Spleen (tissue), 11 donors: ENCODE results near the gene DLG2. TPM values are rescaled to one million over a fixed set of nuclear protein-coding genes. Genes with fewer than 3 reads are reported as not detected.

ENCODE experiments used
- DNase-seq: peaks from one replicate; pipeline ENCODE4 v3.0.0-alpha.2; 2020
- H3K27ac ChIP-seq, 8 donors: fragments of 200-600 bp; sonication (generic) in 7 of 8; 1 replicate in 4 of 8; 2 replicates in 4 of 8; pipeline versions ENCODE4 v1.5.0 to v1.8.0; 2016 to 2021; ENCODE audit warnings: inconsistent platforms in 4 of 8, mild to moderate bottlenecking in 4 of 8, moderate library complexity in 1 of 8
- H3K27me3 ChIP-seq, 7 donors: fragments of 200-600 bp; sonication (generic) in 6 of 7; replicated peaks in 1 of 7; 1 replicate in 4 of 7; 2 replicates in 3 of 7; pipeline versions ENCODE4 v1.5.0 to v1.8.0; 2016 to 2021; ENCODE audit warnings: inconsistent platforms in 3 of 7, mild to moderate bottlenecking in 1 of 7
- H3K36me3 ChIP-seq, 6 donors: fragments of 200-600 bp; sonication (generic) in 5 of 6; 1 replicate in 4 of 6; 2 replicates in 2 of 6; pipeline versions ENCODE4 v1.5.0 to v1.8.0; 2016 to 2021; ENCODE audit warnings: inconsistent platforms in 2 of 6
- H3K4me1 ChIP-seq, 6 donors: fragments of 200-600 bp; sonication (generic) in 5 of 6; 1 replicate in 3 of 6; 2 replicates in 3 of 6; pipeline versions ENCODE4 v1.5.0 to v1.8.0; 2016 to 2021; ENCODE audit warnings: inconsistent platforms in 3 of 6
- H3K4me3 ChIP-seq, 8 donors: fragments of 200-600 bp; sonication (generic) in 7 of 8; 1 replicate in 4 of 8; 2 replicates in 4 of 8; pipeline versions ENCODE4 v1.5.0 to v1.8.0; 2016 to 2021; ENCODE audit warnings: inconsistent platforms in 4 of 8, mild to moderate bottlenecking in 4 of 8, moderate library complexity in 2 of 8
- H3K9me3 ChIP-seq, 8 donors: fragments of 200-600 bp; sonication (generic) in 7 of 8; 1 replicate in 4 of 8; 2 replicates in 4 of 8; pipeline versions ENCODE4 v1.5.0 to v1.8.0; 2016 to 2021; ENCODE audit warnings: inconsistent platforms in 4 of 8
- POLR2A ChIP-seq, 3 donors: fragments of 450-650 bp; IDR thresholded peaks; one replicate each; pipeline ENCODE4 v1.5.1; 2017; ENCODE audit warnings: antibody characterized with exemption in 3 of 3, mild to moderate bottlenecking in 1 of 3
- POLR2AphosphoS5 ChIP-seq, 3 donors: sonication (generic); formaldehyde crosslinking; IDR thresholded peaks; one replicate each; pipeline ENCODE4 v1.5.1; 2017; ENCODE audit warnings: antibody characterized with exemption in 3 of 3
- WGBS, 5 donors: extraction: QIAGEN DNeasy Blood & Tissue Kit in 3 of 5; methylation state at CpG; one replicate each; pipeline versions ENCODE4 v1.1.5 to v1.1.7; 2013 to 2018; 5-methylcytosine and 5-hydroxymethylcytosine counted together
- intact Hi-C: fragments of 100-400 bp; cut with DNase I; formaldehyde crosslinking; loops from one replicate; pipeline ENCODE4 v1.15.0; 2023; ENCODE audit warnings: low total_unique reads
- polyA plus RNA-seq, 3 donors: library from polyadenylated mRNA; stranded (reverse); fragments of 200-250 nt; gene quantifications; one replicate each; pipeline ENCODE4 v1.2.1, GENCODE V29; 2013
- total RNA-seq, 7 donors: library from RNA; depleted of rRNA in 3 of 7; stranded (reverse); fragments of >200 nt in 3 of 7; fragmentation: NEBNext Ultra II Directional in 4 of 7; extraction: Animal tissue kit (Norgen Biotek cat#: 25700) in 4 of 7; gene quantifications; one replicate each; pipeline versions ENCODE4 v1.1.0 to v1.2.1, GENCODE V29; 2016 to 2021
- TF ChIP-seq, protein P1 (sequence below), 11 experiments: fragments of 200-600 bp in 7 of 11; fragments of 450-650 bp in 4 of 11; sonication (generic) in 4 of 11; IDR thresholded peaks in 8 of 11; conservative IDR thresholded peaks in 3 of 11; 1 replicate in 7 of 11; 2 replicates in 4 of 11; pipeline versions ENCODE4 v1.4.0 to v1.8.0; 2016 to 2021; ENCODE audit warnings: antibody characterized with exemption in 11 of 11, inconsistent platforms in 4 of 11, mild to moderate bottlenecking in 1 of 11
- donor health status: healthy with polysubstance abuse.
- donor health status: DM: no; HTN: no; CAD: no; lungs with moderate emphysema.
- donor health status: DM: no; HTN: no; CAD: no.
- donor health status: Bipolar disorder and iron deficiency.
- donor health status: healthy.
- donor health status: DM: no; HTN: no; CAD: no.
- donor health status: DM: yes; HTN: yes; CAD: no.

DLG2 gene
- total and polyA plus RNA-seq, 10 donors = 0.43 to 12.7 (median 7.9) TPM

DNA sequence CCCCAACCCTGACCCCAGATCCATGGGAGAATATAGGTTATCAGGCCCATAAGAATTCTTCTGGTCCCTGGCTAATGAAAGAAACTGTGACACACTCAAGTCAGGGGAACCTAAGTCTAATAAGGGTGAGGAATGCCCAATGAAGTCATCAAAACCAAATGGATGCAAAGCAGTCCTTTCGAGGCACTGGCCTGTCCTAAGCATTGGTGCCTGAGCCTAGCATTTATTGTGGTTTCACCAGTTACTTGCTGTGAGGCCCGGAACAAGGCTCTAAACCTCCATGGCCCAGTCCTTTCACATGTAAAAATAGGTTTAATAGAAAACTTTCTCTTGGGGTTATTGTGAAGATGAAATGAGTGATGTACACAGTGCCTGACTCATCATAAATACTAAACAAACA is 712.6 kb downstream of the DLG2 start:
- intact Hi-C loops = no loop called here
- no peak overlapping the region for H3K4me3 ChIP-seq
- TF ChIP-seq POLR2A (IDR thresholded peaks at IDR 0.05) = no peak
- no peak for TF ChIP-seq POLR2AphosphoS5 (IDR thresholded peaks at IDR 0.05)
- TF ChIP-seq, protein P1, sequence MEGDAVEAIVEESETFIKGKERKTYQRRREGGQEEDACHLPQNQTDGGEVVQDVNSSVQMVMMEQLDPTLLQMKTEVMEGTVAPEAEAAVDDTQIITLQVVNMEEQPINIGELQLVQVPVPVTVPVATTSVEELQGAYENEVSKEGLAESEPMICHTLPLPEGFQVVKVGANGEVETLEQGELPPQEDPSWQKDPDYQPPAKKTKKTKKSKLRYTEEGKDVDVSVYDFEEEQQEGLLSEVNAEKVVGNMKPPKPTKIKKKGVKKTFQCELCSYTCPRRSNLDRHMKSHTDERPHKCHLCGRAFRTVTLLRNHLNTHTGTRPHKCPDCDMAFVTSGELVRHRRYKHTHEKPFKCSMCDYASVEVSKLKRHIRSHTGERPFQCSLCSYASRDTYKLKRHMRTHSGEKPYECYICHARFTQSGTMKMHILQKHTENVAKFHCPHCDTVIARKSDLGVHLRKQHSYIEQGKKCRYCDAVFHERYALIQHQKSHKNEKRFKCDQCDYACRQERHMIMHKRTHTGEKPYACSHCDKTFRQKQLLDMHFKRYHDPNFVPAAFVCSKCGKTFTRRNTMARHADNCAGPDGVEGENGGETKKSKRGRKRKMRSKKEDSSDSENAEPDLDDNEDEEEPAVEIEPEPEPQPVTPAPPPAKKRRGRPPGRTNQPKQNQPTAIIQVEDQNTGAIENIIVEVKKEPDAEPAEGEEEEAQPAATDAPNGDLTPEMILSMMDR (IDR thresholded peaks at IDR 0.05 in 8 of 11, conservative IDR thresholded peaks at IDR 0.05 in 3 of 11) = no peak
- peaks cover 0 to 10% (median 0%) of the 10 kb centered on the region in 8 donors for H3K9me3 ChIP-seq
- no peaks in the 10 kb centered on the region for H3K4me1 ChIP-seq
- no peaks in the 10 kb centered on the region for H3K36me3 ChIP-seq
- WGBS, 5 donors = 71 to 93% (median 74%) methylated on average over 2 of the region's 2 CpGs
- no peak for DNase-seq
- no peak overlapping the region for H3K27ac ChIP-seq
- no peaks in the 10 kb centered on the region for H3K27me3 ChIP-seq

DNA sequence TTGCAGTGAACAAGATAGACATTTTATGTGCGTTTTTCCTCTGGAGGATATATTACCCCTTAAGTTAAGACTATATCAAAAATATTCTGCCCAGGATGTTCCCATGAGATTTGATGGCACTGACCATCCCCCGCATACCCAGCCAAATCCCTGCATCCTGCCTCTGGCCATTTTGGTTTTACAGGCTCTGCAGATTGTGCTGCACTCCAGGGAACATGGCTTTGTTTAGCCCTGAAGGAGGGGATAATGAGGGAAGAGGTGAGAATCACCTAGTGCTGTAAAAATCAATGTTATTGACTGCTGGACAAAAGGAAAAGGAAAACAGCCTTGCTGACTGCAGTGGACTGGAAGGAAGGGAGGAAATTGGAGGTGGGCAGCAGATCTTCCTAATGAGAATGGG is 717.4 kb downstream of the DLG2 start:
- no peaks in the 10 kb centered on the region for H3K36me3 ChIP-seq
- TF ChIP-seq POLR2AphosphoS5 (IDR thresholded peaks at IDR 0.05) (no peak), POLR2A (IDR thresholded peaks at IDR 0.05) (no peak)
- H3K9me3 ChIP-seq = peaks cover 0 to 13% (median 0%) of the 10 kb centered on the region in 8 donors
- 82 to 97% (median 87%) methylated on average over 2 of the region's 2 CpGs for WGBS, 5 donors
- H3K27ac ChIP-seq = no peak overlapping the region
- H3K4me3 ChIP-seq = no peak overlapping the region
- no peak for DNase-seq
- no peaks in the 10 kb centered on the region for H3K4me1 ChIP-seq
- no peaks in the 10 kb centered on the region for H3K27me3 ChIP-seq
- intact Hi-C loops = no loop called here

DNA sequence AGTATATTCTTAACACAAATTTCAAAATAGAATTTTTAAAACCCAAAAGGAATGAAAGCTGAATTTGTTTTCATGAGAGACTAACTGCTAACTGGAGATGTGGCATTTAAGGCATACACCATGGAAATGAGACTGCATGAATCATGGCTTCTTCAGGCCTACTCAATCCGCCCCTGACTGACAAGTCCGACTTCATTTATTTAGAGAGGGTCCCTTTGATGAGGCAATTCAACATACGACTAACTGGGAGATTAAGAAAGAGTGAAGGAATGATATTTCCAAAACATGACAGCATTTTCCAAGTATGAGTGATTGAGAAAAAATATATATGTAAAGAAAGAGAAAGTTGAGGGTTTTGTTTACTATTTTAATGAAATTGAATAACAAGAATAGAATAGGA is 720.1 kb downstream of the DLG2 start:
- TF ChIP-seq POLR2A (IDR thresholded peaks at IDR 0.05) (no peak), POLR2AphosphoS5 (IDR thresholded peaks at IDR 0.05) (no peak)
- TF ChIP-seq, protein P1 (IDR thresholded peaks at IDR 0.05 in 8 of 11, conservative IDR thresholded peaks at IDR 0.05 in 3 of 11) = no peak
- intact Hi-C loops = no loop called here
- 51 to 61% (median 56%) methylated on average over 3 of the region's 3 CpGs for WGBS, 5 donors

DNA sequence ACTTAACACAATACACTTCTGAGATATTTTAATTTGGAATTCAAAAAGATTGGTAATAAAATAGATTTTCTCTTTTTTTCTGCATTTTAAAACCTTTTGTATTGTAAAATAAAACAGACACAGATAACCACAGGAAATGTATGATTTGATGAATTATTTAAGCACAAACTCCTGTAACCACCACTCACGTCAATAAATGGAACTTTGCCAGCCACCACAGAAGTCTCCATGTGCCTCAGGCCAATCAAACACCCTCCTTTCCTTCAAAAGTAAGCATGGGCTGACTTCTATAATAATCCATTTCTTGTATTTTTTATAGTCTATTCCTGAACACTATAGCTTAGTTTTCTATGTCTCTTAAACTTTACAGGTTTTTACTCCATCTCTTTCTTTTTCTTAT is 721.7 kb downstream of the DLG2 start:
- Histone ChIP-seq H3K9me3 (peaks cover 0 to 7% (median 0%) of the 10 kb centered on the region in 8 donors), H3K4me1 (no peaks in the 10 kb centered on the region), H3K4me3 (no peak overlapping the region), H3K36me3 (no peaks in the 10 kb centered on the region), H3K27ac (no peak overlapping the region), H3K27me3 (no peaks in the 10 kb centered on the region)
- TF ChIP-seq, protein P1 (IDR thresholded peaks at IDR 0.05 in 8 of 11, conservative IDR thresholded peaks at IDR 0.05 in 3 of 11) = no peak
- TF ChIP-seq POLR2AphosphoS5 (IDR thresholded peaks at IDR 0.05) (no peak), POLR2A (IDR thresholded peaks at IDR 0.05) (no peak)
- intact Hi-C loops = no loop called here
- no peak for DNase-seq
- WGBS, 5 donors = 0 to 4% (median 2%) methylated on average over 1 of the region's 1 CpG

More for the DNA sequence above, 720.1 kb downstream of the DLG2 start:
- Histone ChIP-seq H3K9me3 (peaks cover 0 to 10% (median 0%) of the 10 kb centered on the region in 8 donors), H3K36me3 (no peaks in the 10 kb centered on the region), H3K4me3 (no peak overlapping the region), H3K27me3 (no peaks in the 10 kb centered on the region), H3K27ac (no peak overlapping the region), H3K4me1 (no peaks in the 10 kb centered on the region)
- DNase-seq = no peak

DNA sequence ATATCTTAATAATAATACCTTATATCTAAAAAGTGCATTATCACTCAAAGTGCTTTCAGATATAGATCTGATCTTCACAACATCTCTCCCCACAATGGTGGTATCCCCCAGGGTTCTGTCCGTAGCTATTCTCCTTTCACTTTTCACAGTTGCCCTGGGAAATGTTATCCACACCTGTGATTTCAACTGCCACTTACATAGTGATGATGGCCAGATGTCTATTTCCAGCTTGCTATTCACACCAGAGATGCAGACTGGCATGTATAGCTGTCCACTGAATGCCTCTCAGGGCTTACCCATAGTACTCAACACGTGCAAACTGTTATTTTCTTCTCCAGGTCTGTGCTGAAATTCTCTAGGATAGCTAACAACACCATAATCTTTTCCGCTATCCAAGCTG is 724.7 kb downstream of the DLG2 start:
- WGBS, 5 donors = 56 to 71% (median 65%) methylated on average over 3 of the region's 3 CpGs
- peaks cover 0 to 3% (median 0%) of the 10 kb centered on the region in 8 donors for H3K9me3 ChIP-seq
- H3K27ac ChIP-seq = no peak overlapping the region
- intact Hi-C loops = no loop called here
- H3K36me3 ChIP-seq = no peaks in the 10 kb centered on the region
- no peak for TF ChIP-seq POLR2A (IDR thresholded peaks at IDR 0.05)
- H3K4me3 ChIP-seq = no peak overlapping the region
- no peak for DNase-seq
- H3K27me3 ChIP-seq = no peaks in the 10 kb centered on the region
- H3K4me1 ChIP-seq = no peaks in the 10 kb centered on the region
